Adrenal gland (tissue), 12 donors: ENCODE data around the gene KCNJ16. TPM values are rescaled to one million over a fixed set of nuclear protein-coding genes. Genes with fewer than 3 reads are reported as not detected.

Experiments
- DNase-seq, 7 donors: peaks; one replicate each; pipeline ENCODE4 v3.0.0-alpha.2; 2019 to 2020
- H3K27ac ChIP-seq, 5 donors: fragments of 200-600 bp; sonication (generic) in 4 of 5; 1 replicate in 3 of 5; 2 replicates in 2 of 5; pipeline versions ENCODE4 v1.5.1 to v1.8.0; 2016 to 2020; ENCODE audit warnings: mild to moderate bottlenecking in 1 of 5
- H3K27me3 ChIP-seq: fragments of 200-600 bp; 2 replicates; pipeline ENCODE4 v1.8.0; 2021
- H3K36me3 ChIP-seq, 2 donors: fragments of 200-600 bp; replicated peaks in 1 of 2; 1 replicate in 1 of 2; 2 replicates in 1 of 2; pipeline versions ENCODE4 v1.5.1 to v1.8.0; 2018 to 2022
- H3K4me1 ChIP-seq, 2 donors: fragments of 200-600 bp; replicated peaks in 1 of 2; 1 replicate in 1 of 2; 2 replicates in 1 of 2; pipeline versions ENCODE4 v1.5.1 to v1.8.0; 2018 to 2021
- H3K4me3 ChIP-seq, 4 donors: fragments of 200-600 bp; sonication (generic) in 3 of 4; one replicate each; pipeline ENCODE4 v1.5.1; 2016 to 2018
- H3K9me3 ChIP-seq, 3 donors: fragments of 200-600 bp; sonication (generic) in 1 of 3; replicated peaks in 1 of 3; 1 replicate in 2 of 3; 2 replicates in 1 of 3; pipeline versions ENCODE4 v1.5.1 to v1.8.0; 2016 to 2021
- CTCF ChIP-seq, 6 experiments: fragments of 450-650 bp in 4 of 6; fragments of 200-600 bp in 2 of 6; sonication (generic) in 1 of 6; IDR thresholded peaks; 1 replicate in 5 of 6; 2 replicates in 1 of 6; pipeline versions ENCODE4 v1.5.1 to v1.8.0; 2016 to 2021; ENCODE audit warnings: antibody characterized with exemption in 6 of 6, mild to moderate bottlenecking in 2 of 6, moderate library complexity in 1 of 6
- POLR2A ChIP-seq, 2 donors: fragments of 450-650 bp; IDR thresholded peaks; one replicate each; pipeline ENCODE4 v1.6.1; 2017; ENCODE audit warnings: antibody characterized with exemption in 2 of 2, mild to moderate bottlenecking in 2 of 2, moderate library complexity in 1 of 2
- WGBS, 4 donors: extraction: QIAGEN DNeasy Blood & Tissue Kit in 2 of 4; methylation state at CpG; one replicate each; pipeline versions ENCODE4 v1.1.5 to v1.1.7; 2013 to 2017; 5-methylcytosine and 5-hydroxymethylcytosine counted together
- intact Hi-C, 2 donors: fragments of 100-400 bp; cut with DNase I; formaldehyde crosslinking; loops; one replicate each; pipeline versions ENCODE4 v1.14.1 to v1.15.0; 2022 to 2023
- polyA plus RNA-seq, 3 donors: library from polyadenylated mRNA; stranded (reverse); fragments of 200-250 nt in 2 of 3; fragments of 350-450 nt in 1 of 3; fragmentation: Illumina TruSeq in 1 of 3; extraction: RNeasy Lipid Tissue Mini Kit (QIAGEN cat#74804) in 1 of 3; gene quantifications; one replicate each; pipeline ENCODE4 v1.2.3, GENCODE V29; 2013 to 2014
- total RNA-seq, 9 donors: library from RNA; depleted of rRNA in 4 of 9; stranded (reverse); fragments of >200 nt in 4 of 9; fragments of 120-200 nt in 1 of 9; fragmentation: NEBNext Ultra II Directional in 1 of 9; extraction: Animal tissue kit (Norgen Biotek cat#: 25700) in 1 of 9; gene quantifications; one replicate each; pipeline versions ENCODE4 v1.1.0 to v1.2.4, GENCODE V29; 2013 to 2023
- donor health status: healthy with polysubstance abuse.
- donor health status: Bipolar disorder and iron deficiency.
- donor health status: DM: yes; HTN: yes; CAD: no.
- donor health status: DM: no; HTN: no; CAD: no.
- donor health status: DM: no; HTN: no; CAD: no.
- donor health status: DM: yes; HTN: yes; CAD: no.

KCNJ16 gene
- total and polyA plus RNA-seq, 12 donors, result 0.05 to 1.0 (median 0.24) TPM; not detected in 3

- DNase-seq, result no peak
- intact Hi-C loops, result no loop called here
- Histone ChIP-seq H3K27ac (no peak overlapping the region), H3K36me3 (no peaks in the 10 kb centered on the region), H3K4me1 (peaks cover 0 to 6% of the 10 kb centered on the region in 2 donors), H3K27me3 (no peaks in the 10 kb centered on the region), H3K9me3 (no peaks in the 10 kb centered on the region), H3K4me3 (no peak overlapping the region)
- TF ChIP-seq CTCF (IDR thresholded peaks at IDR 0.05) (no peak), POLR2A (IDR thresholded peaks at IDR 0.05) (no peak)
- 72 to 83% (median 75%) methylated on average over 3 of the region's 3 CpGs for WGBS, 4 donors
Observed at GRCh38 chr17:70105641-70106040, 30.6 kb downstream of the KCNJ16 start.

- 66 to 87% (median 79%) methylated on average over 3 of the region's 3 CpGs for WGBS, 4 donors
Observed at GRCh38 chr17:70106551-70106950, 31.5 kb downstream of the KCNJ16 start.

GRCh38 chr17:70107441-70107840 lies 32.4 kb downstream of the KCNJ16 start:
- no peak for DNase-seq
- Histone ChIP-seq H3K27me3 (no peaks in the 10 kb centered on the region), H3K36me3 (no peaks in the 10 kb centered on the region), H3K9me3 (no peaks in the 10 kb centered on the region), H3K4me1 (peaks cover 0 to 5% of the 10 kb centered on the region in 2 donors), H3K4me3 (no peak overlapping the region), H3K27ac (no peak overlapping the region)
- TF ChIP-seq CTCF (IDR thresholded peaks at IDR 0.05), result no peak
- intact Hi-C loops, result no loop called here

More at GRCh38 chr17:70106551-70106950, 31.5 kb downstream of the KCNJ16 start:
- no peak for TF ChIP-seq CTCF (IDR thresholded peaks at IDR 0.05)
- no peak for TF ChIP-seq POLR2A (IDR thresholded peaks at IDR 0.05)
- no peak overlapping the region for H3K4me3 ChIP-seq
- intact Hi-C loops, result no loop called here
- H3K9me3 ChIP-seq, result no peaks in the 10 kb centered on the region
- H3K27me3 ChIP-seq, result no peaks in the 10 kb centered on the region
- H3K4me1 ChIP-seq, result peaks cover 0 to 6% of the 10 kb centered on the region in 2 donors
- H3K27ac ChIP-seq, result no peak overlapping the region
- no peak for DNase-seq
- no peaks in the 10 kb centered on the region for H3K36me3 ChIP-seq

- TF ChIP-seq POLR2A (IDR thresholded peaks at IDR 0.05) (no peak), CTCF (IDR thresholded peaks at IDR 0.05) (no peak)
- Histone ChIP-seq H3K4me3 (no peak overlapping the region), H3K9me3 (no peaks in the 10 kb centered on the region), H3K4me1 (no peaks in the 10 kb centered on the region), H3K27me3 (no peaks in the 10 kb centered on the region), H3K27ac (no peak overlapping the region), H3K36me3 (no peaks in the 10 kb centered on the region)
- intact Hi-C loops, result no loop called here
- 92 to 95% (median 94%) methylated on average over 6 of the region's 6 CpGs for WGBS, 4 donors
- no peak for DNase-seq
Observed at GRCh38 chr17:70107904-70108565, 33.0 kb downstream of the KCNJ16 start.
